Coronary artery (tissue), 2 donors: ENCODE results near the gene PNLIPRP1.

Experiments used
- DNase-seq: peaks from one replicate; pipeline ENCODE4 v3.0.0-alpha.2; 2017; ENCODE audit warnings: low spot score
- H3K27ac ChIP-seq, 2 donors: fragments of 200-600 bp; sonication (generic); one replicate each; pipeline ENCODE4 v1.5.1; 2016 to 2019
- H3K4me3 ChIP-seq: fragments of 200-600 bp; sonication (generic); 2 replicates; pipeline ENCODE4 v1.5.1; 2016; ENCODE audit warnings: mild to moderate bottlenecking, moderate library complexity
- CTCF ChIP-seq: fragments of 200-600 bp; sonication (generic); IDR thresholded peaks from one replicate; pipeline ENCODE4 v1.5.1; 2019; ENCODE audit warnings: antibody characterized with exemption

PNLIPRP1 gene

GRCh38 chr10:116610443-116611152, 19.8 kb downstream of the PNLIPRP1 start:
- DNase-seq, result no peak
- Histone ChIP-seq H3K27ac (no peak overlapping the region), H3K4me3 (no peak overlapping the region)
- no peak for TF ChIP-seq CTCF

GRCh38 chr10:116611153-116611545, 20.4 kb downstream of the PNLIPRP1 start:
- no peak for TF ChIP-seq CTCF
- no peak overlapping the region for H3K4me3 ChIP-seq
- no peak for DNase-seq
- H3K27ac ChIP-seq, result no peak overlapping the region

- no peak for DNase-seq
- no peak overlapping the region for H3K4me3 ChIP-seq
- no peak for TF ChIP-seq CTCF
- no peak overlapping the region for H3K27ac ChIP-seq
Observed at GRCh38 chr10:116612107-116612769, 21.5 kb downstream of the PNLIPRP1 start.

GRCh38 chr10:116613471-116613870, 22.7 kb downstream of the PNLIPRP1 start:
- DNase-seq, result no peak
- Histone ChIP-seq H3K4me3 (no peak overlapping the region), H3K27ac (no peak overlapping the region)
- TF ChIP-seq CTCF, result no peak

- no peak for TF ChIP-seq CTCF
- no peak for DNase-seq
- no peak overlapping the region for H3K4me3 ChIP-seq
- no peak overlapping the region for H3K27ac ChIP-seq
Observed at GRCh38 chr10:116614796-116615195, 24.0 kb downstream of the PNLIPRP1 start.

GRCh38 chr10:116615199-116615776, 24.5 kb downstream of the PNLIPRP1 start:
- Histone ChIP-seq H3K4me3 (no peak overlapping the region), H3K27ac (no peak overlapping the region)
- no peak for DNase-seq
- TF ChIP-seq CTCF, result no peak
